ENCODE results near the gene ECE1.
"Not testable (repeated sequence)": the region's sequence is repeated elsewhere in the genome, so short reads cannot be mapped to it uniquely, and the experiment has no call there.

ECE1 gene

DNA sequence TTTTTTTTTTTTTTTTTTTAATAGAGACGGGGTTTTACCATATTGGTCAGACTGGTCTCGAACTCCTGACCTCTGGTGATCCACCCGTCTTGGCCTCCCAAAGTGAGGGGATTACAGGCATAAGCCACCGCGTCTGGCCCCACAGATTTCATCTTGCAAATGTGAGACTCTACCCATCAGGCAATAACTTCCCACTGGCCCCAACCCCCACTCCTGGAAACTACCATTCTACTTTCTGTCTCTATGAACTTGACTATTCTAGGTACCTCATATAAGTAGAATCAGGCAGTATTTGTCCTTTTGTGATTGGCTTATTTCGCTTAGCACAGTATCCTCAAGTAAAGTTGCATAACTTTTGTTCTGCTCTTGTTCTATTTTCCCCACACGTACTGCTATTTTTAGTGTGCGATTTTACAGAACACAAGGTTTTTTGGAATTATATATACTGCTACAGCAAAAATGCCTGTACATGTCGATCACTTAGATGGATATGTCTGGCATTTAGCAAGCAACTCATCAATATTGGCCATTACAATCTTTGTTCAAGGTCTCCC is 40.2 kb downstream of the ECE1 start:
- no peak for DNase-seq (ENCODE audit: low spot score)

DNA sequence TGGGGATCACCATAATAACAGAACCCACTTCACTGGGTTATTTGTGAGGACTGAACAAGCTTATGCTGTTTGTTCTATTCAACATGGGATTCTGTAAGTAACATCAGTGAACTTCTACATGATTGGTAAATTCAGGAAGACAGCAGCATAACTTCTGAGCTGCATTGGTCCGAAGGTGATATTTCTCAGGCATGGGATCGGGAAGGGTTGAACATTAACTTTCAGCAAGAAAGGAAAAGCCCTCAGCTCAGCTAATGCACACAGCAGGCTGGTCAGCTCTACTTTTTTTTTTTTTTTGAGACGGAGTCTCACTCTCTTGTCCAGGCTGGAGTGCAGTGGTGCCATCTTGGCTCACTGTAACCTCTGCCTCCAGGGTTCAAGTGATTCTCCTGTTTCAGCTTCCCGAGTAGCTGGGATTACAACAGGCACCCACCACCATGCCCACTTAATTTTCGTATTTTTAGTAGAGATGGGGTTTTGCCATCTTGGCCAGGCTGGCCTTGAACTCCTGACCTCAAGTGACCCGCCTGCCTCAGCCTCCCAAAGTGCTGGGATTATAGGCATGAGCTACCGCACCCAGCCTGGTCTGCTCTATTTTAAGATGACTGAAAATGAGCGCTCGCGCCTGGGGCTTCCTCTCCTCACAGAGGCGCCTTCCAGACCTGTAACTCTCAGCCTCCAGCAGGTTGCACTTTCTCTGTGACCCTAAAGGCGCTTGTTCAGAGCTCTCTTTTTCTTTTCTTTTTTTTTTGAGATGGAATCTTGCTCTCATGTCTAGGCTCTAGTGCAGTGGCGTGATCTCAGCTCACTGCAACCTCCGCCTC is 42.2 kb downstream of the ECE1 start:
- no peak for DNase-seq (ENCODE audit: low spot score)

GRCh38 chr1:21246905-21247642 is 43.2 kb downstream of the ECE1 start:
- DNase-seq (ENCODE audit: low spot score): no peak

DNA sequence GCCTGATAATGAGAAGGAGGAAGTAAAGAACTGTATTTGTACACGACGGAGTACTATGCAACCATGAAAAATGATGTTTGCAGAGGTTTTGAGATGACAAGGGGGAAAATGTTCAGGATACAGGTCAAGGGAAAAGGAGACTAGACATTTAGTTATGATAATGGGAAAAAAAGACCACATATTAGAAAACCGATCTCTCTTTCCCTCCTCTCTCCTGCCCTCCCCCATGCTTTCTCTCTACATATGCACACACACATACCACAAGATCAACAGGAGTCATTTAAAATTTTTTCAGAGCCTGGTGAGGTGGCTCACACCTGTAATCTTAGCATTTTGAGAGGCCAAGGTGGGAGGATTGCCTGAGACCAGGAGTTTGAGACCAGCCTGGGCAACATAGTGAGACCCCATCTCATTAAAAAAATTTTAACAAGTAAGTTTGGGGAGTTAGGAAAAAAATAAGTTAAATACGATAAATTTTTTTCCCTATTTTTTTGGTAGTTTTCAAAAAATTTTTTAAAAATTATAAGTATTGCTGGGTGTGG is 44.5 kb downstream of the ECE1 start:
- no peak for DNase-seq (ENCODE audit: low spot score)

DNA sequence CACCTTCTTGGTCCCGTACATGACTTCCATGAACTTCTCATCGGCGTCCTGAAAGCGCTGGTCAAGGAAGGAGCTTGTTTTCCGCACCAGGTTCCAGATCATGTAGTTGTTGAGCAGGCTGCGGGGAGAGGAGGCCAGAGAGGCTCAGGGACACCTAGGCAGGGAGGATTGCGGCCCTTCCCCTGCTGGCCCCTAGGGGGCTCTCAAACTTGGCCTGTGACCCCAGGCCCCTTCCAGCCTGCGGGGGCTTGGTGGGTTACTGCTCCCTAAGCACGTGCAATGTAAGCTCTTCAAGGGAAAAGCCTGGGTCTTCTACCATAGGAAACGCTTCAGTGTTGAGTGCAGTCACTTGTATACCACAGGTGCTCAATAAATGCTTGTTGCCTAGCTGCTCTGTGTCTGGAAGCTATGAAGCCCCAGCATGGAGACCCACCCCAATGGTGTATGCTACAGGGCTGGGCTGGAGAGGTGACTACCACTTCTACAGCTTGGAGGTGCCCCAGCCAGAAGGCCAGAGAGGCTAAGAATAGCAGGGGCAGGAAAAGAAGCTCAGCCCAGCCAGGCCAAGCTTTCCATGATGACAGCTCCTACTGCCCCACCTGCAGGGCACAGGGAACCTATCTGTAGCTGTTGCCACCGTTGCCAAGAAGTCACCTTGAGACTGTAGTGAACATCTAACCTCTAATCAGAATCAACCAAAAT is 45.1 kb downstream of the ECE1 start:
- no peak for DNase-seq (ENCODE audit: low spot score)

DNA sequence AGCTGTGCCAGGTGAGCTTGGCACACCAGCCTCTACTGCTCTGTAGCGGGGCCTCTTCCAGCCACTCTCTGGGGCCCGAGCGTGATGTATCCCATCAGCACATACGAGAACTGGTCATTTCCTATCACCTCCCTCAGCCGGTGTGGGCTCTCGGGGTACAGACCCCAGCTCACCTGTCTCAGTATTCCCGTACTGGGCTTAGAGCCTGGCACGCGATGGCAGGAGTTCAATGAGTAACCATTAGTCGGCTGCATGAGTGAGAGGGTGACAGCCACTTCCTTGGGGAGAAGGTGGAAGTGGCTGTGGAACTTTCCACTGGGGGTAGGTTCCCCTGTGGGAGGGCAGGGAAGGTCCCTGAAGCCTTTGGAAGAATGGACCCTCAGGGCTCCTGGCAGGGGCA is 46.1 kb downstream of the ECE1 start:
- no peak for DNase-seq (ENCODE audit: low spot score)

DNA sequence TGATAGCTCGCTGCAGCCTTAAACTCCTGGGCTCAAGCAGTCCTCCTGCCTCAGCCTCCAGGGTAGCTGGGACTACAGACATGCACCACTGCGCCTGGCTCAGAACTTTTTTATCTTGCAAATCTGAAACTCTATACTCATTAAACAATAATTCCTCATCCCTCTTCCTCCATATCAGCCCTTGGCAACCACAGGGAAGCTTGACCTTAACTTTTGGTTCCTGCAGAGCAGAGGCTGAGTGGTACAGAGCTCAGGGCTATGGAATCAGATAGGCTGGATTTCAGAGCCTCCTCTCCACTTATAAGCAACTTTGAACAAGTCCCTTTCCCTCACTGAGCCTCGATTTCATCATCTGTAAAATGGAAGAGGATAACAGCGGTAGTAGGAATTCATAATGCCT is 47.4 kb downstream of the ECE1 start:
- no peak for DNase-seq (ENCODE audit: low spot score)

- DNase-seq (ENCODE audit: low spot score): no peak
These were observed 48.3 kb downstream of the ECE1 start for GRCh38 chr1:21241771-21242581.

DNA sequence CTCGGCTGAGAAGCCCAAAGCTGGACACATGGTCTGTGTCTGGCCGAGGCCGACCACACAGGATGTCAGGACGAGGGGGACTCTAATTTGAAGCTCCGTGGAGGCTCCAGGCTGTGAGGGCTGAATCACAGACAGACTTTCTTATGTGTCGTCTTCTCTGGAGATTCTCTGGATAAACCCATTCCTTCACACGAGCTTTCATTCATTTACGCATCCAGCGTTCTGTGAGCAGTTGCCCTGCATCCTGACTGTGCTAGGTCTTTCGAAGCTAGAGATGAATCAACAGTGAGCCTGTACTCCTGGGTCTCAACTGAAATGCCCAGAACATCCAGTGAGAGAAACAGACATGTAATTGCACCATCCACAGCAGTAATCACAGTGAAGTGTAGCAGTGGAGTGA is 49.6 kb downstream of the ECE1 start:
- no peak for DNase-seq (ENCODE audit: low spot score)

DNA sequence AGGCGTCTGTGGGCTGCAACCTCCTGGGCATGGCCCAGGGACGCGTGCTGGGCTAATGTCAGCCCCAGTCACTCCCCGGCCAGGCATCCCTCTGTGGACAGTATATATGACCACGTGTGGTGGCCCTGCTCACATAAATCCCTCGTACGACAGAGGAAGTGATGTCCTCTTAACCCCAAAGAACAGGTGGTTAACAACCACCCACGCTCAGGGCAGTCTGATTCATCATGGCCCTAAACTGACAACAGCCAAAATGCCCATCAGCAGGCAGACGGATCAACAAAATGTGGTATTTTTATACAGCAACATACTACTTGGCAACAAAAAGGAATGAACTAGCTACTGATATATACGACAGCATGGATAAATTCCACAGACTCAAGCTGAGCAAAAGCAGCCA is 51.0 kb downstream of the ECE1 start:
- DNase-seq (ENCODE audit: low spot score): no peak

GRCh38 chr1:21238141-21238800 is 52.0 kb downstream of the ECE1 start:
- no peak for DNase-seq (ENCODE audit: low spot score)

GRCh38 chr1:21237446-21238088 is 52.7 kb downstream of the ECE1 start:
- DNase-seq (ENCODE audit: low spot score): no peak

GRCh38 chr1:21236178-21236577 is 54.1 kb downstream of the ECE1 start:
- no peak for DNase-seq (ENCODE audit: low spot score)

DNA sequence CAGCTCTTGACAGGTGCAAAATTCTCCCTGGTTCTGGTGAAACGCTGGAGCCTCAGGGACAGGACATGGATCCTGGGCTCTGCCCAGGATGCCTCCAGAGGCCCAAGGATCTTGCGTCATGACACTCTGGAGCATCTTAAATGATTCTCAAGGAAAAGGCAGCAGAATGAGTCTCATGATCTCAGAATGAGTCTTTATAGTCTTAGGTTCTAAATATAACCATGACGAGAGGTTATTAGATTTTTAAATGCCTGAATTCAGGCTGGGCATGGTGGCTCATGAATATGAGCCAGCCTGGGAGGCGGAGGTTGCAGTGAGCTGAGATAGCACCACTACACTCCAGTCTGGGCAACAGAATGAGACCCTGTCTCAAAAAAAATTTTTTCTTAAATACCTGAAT is 55.5 kb downstream of the ECE1 start:
- DNase-seq (ENCODE audit: low spot score): no peak

- no peak for DNase-seq (ENCODE audit: low spot score)
These were observed 56.8 kb downstream of the ECE1 start for GRCh38 chr1:21233490-21233889.

- peak; percentile 47 for DNase-seq (ENCODE audit: low spot score)
These were observed 58.2 kb downstream of the ECE1 start for GRCh38 chr1:21232044-21232443.

- DNase-seq (ENCODE audit: low spot score): no peak
These were observed 60.8 kb downstream of the ECE1 start for GRCh38 chr1:21229246-21230000.

- not testable (repeated sequence) for DNase-seq (ENCODE audit: low spot score)
These were observed 62.0 kb downstream of the ECE1 start for GRCh38 chr1:21228224-21228623.

- no peak for DNase-seq (ENCODE audit: low spot score)
These were observed 65.2 kb downstream of the ECE1 start for GRCh38 chr1:21225065-21225464.

GRCh38 chr1:21220815-21221214 is 69.4 kb downstream of the ECE1 start:
- no peak for DNase-seq (ENCODE audit: low spot score)

Measured in COLO829 (cell line).